IPS-18c (cell line): Measurements from ENCODE around the gene MAMSTR.

Experiments
- H3K4me3 ChIP-seq: 2 replicates; pipeline ENCODE4 v1.7.0; 2013; ENCODE audit warnings: low read depth, mild to moderate bottlenecking, low read length, moderate library complexity; ENCODE audit not compliant: insufficient read depth
- H3K9me3 ChIP-seq: one replicate; pipeline ENCODE4 v1.6.1; 2013; ENCODE audit warnings: mild to moderate bottlenecking, low read length, moderate library complexity; ENCODE audit not compliant: control insufficient read depth, insufficient read depth

The MAMSTR gene

GRCh38 chr19:48750351-48750750 lies 30.8 kb upstream of the MAMSTR start:
- H3K9me3 ChIP-seq, result no peaks in the 10 kb centered on the region
- no peak overlapping the region for H3K4me3 ChIP-seq

DNA sequence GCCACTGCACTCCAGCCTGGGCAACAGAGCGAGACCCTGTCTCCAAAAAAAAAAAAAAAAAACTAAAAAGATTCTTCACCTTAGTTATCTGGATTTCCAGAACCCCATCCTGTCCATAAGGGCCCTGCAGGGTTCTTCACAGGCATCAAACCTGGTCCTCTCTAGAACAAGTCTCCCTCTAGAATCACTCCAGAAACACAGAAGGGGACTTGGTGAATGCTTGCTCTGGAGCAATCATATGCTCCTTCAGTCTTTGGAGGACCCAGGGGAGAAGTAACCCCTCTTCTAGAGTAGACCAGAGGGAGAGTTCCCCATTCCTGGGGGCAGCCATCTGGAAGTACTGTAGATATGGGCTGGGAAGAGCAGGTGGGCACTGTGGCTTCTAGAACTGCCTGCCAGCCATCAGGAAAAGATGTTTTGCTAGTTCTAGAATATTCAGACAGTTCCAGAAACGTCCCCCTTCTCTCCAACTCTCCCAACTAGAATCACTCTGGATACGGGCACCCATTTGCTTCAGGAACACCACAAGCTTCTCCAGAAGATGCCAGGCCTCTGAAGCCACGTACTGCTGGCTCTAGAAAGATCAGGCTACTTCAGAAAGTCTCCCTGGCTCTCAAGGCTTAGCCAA lies 30.2 kb upstream of the MAMSTR start:
- H3K9me3 ChIP-seq, result no peaks in the 10 kb centered on the region

DNA sequence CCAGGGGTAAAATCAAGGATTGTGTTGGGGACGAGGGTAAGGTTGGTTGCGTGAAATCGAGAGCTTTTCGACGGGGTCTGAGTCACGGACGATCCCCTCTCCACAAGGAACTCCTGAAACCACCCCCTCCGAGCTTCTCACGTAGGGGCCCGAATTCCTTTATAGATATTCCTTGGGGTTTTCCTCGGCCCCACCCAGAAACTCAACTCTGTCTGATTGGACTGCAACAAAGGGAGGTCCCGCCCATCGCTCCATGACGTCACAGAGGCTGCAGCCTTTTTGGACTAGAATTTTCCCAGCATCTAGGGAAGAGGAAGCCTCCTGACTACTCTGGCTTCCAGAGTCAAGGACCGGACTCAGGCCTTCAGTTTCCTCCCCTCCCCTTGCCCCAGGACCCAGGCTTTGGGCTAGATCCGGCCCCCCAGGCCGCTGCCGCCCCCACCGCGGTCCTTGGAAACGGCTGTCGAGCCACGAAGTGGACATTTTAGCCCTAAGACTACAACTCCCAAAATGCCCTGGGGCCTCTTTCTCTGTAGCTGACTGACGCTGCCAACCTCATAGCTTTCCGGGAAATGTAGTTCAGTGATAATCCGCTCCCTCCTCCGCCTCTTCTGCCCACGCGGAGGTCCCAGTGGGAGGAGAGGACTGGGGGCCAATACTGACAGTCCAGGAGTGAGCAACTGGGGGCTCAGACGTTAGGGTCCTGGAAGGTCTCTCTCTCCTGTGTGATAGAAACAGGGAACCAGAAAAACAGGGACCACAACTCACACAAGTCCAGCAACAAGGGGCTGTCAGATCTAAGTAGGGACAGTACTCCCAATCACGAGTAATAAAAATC lies 27.4 kb upstream of the MAMSTR start, which contains the start of gene IZUMO1:
Gene IZUMO1 (minus strand): TSS at position 172 of the 838 bp plus-strand sequence. CDS start 1,050 bp downstream, outside the sequence.
- H3K4me3 ChIP-seq, result peak within 1 kb of the TSS; percentile 73
- no peaks in the 10 kb centered on the region for H3K9me3 ChIP-seq

More for the DNA sequence above, 30.2 kb upstream of the MAMSTR start:
- no peak overlapping the region for H3K4me3 ChIP-seq

DNA sequence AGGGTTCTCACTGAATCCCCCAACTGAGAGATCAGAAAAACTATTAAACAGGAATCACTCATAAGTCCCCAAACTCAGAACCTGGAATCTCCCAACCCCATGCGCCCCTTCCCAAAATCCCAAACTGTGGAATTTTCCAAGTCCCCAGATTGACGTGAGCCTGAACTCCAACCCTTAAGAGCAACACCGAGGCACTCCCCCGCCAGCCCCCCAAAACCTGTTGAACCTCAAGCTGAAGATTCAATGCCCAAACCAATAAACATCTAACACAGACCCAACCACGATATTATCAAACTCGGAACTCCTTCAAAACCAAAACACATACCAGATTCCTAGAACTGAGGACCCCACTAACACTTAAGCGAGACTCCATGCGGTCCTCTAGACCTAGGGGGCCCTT lies 26.6 kb upstream of the MAMSTR start:
- Histone ChIP-seq H3K9me3 (no peaks in the 10 kb centered on the region), H3K4me3 (peak overlapping the region; percentile 73; the same call in 1 of the 2 replicates)

DNA sequence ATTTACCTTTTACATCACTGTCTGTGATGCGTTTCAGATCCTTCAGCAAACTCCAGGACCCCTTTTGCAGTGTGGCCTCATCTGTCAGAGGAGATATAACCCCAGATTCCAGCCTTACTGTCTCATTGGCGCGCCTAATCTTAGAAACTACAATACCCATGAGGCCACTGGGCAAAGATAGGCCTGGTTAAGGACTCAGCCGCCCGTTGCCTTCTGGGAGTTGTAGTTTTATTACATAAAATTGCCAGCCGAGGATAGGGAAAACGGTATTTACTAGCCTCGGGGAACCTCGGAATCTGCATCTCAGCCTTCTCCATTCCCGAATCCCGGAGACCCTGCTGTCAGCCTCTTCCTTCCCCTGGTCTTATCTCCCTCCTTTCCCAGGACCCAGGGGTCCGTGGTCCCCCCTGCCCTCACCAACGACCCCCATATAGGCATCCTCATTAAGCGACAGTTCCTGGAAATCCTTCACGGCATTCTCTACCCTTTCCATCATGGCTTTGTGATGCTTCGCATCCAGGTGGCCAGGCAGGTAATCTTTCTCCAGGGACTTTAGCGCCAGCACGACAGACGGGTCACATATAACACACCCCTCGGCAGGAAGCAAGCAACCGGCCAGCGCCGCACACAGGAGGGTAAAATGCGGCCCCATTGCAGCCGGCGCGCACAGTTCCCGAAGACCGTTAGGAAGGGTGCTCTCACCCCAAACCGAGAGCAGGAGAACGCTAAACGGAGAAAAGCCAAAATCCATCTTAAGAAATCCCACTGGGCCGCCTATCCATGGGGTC lies 25.9 kb upstream of the MAMSTR start:
- Histone ChIP-seq H3K9me3 (no peaks in the 10 kb centered on the region), H3K4me3 (no peak overlapping the region; the same call in 1 of the 2 replicates)

GRCh38 chr19:48742096-48742495 lies 22.6 kb upstream of the MAMSTR start:
- H3K4me3 ChIP-seq, result peak overlapping the region; percentile 25; the same call in 1 of the 2 replicates
- peaks cover 2% of the 10 kb centered on the region for H3K9me3 ChIP-seq

- peaks cover 2% of the 10 kb centered on the region for H3K9me3 ChIP-seq
- peak overlapping the region; percentile 25; the same call in 1 of the 2 replicates for H3K4me3 ChIP-seq
These were observed 21.8 kb upstream of the MAMSTR start for GRCh38 chr19:48741129-48741999.

- peak within 1 kb of the TSS; percentile 75 for H3K4me3 ChIP-seq
- H3K9me3 ChIP-seq, result peaks cover 2% of the 10 kb centered on the region
These were observed 20.8 kb upstream of the MAMSTR start, which contains the start of gene RASIP1 for GRCh38 chr19:48740164-48740972. RASIP1 (minus strand) TSS chr19:48740610; CDS start chr19:48740282, 328 bp downstream.

- Histone ChIP-seq H3K4me3 (peak overlapping the region; percentile 75), H3K9me3 (peaks cover 2% of the 10 kb centered on the region)
These were observed 20.1 kb upstream of the MAMSTR start for GRCh38 chr19:48739404-48740163.

GRCh38 chr19:48738557-48739403 lies 19.3 kb upstream of the MAMSTR start:
- H3K4me3 ChIP-seq, result peak overlapping the region; percentile 75
- peaks cover 2% of the 10 kb centered on the region for H3K9me3 ChIP-seq

DNA sequence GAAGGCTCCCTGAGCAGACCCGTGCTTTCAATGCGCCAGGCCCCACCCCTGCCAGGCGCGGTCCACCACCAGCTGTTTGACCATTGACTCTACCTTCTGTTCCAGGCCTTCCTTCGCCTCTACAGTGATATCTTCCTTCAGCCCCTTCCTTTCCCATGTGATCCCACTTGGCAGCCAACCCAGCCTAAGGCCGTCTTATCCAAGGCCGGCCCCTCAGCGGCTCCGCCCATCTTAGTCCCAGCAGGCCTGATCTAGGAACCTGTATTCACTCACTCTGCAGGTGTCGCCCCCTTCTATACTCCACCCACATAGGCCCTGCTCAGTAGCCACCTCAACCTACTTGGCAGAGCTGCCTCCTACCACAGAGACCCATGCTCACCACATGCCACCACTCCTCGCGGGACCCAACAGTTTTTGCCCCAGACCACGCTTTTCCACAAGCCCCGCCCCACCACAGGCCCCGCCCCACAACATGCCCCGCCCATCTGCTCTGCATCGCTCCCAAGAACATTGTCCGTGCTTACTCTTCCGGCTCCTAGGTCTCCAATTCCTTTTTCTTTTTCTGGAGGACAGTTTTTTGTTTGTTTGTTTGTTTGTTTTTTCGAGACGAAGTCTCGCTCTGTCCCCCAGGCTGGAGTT lies 18.0 kb upstream of the MAMSTR start:
- no peak overlapping the region for H3K4me3 ChIP-seq
- peaks cover 2% of the 10 kb centered on the region for H3K9me3 ChIP-seq

- Histone ChIP-seq H3K9me3 (peaks cover 2% of the 10 kb centered on the region), H3K4me3 (peak overlapping the region; percentile 68)
These were observed 15.6 kb upstream of the MAMSTR start for GRCh38 chr19:48735031-48735615.

GRCh38 chr19:48734625-48735024 lies 15.1 kb upstream of the MAMSTR start:
- no peak overlapping the region for H3K4me3 ChIP-seq
- H3K9me3 ChIP-seq, result peaks cover 2% of the 10 kb centered on the region

DNA sequence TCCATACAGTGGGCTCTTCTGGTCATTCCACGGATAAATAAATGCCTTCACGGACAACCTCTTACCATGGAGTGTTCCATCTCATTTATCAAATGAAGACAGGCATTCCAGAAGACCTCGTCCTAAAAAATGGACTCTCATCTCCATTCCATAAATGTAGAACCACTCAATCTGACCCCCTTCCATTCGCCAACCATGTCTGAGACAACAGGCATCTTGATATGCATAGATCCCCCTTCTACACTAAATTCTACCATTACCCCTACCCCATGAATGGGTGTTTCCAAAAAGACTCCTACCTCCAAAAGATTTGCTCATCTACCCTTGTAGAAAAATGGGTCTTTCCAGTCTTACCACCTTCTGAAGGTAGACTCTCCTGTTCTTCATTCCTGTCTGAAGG lies 11.9 kb upstream of the MAMSTR start:
- no peaks in the 10 kb centered on the region for H3K9me3 ChIP-seq
- no peak overlapping the region for H3K4me3 ChIP-seq
